NCI-H146 (cell line): Measurements from ENCODE around the gene ZC3HAV1.
"Not testable (repeated sequence)": the region's sequence is repeated elsewhere in the genome, so short reads cannot be mapped to it uniquely, and the experiment has no call there.

Experiments used
- DNase-seq: peaks from one replicate; lab custom pipeline; 2025; lab: John Stamatoyannopoulos, UW

Gene ZC3HAV1

DNA sequence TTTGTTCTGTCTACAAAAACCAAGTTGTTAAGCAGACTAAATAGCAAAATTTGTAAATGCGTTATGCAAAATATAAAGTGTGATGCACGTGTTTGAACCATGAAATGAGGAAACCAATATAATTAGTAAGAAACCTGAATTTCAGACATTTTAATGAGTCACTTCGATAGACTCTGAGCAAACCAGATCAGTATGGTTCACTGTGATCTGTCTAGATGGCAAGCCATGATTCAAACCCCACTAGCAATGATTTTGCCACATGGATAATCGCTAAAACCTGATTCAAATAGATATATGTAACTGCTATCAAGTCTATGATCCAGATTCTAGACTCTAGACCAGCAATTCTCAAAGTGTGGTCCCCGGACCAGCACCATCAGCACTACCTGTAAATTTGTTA, 24.8 kb downstream of the ZC3HAV1 start:
- no peak for DNase-seq

DNA sequence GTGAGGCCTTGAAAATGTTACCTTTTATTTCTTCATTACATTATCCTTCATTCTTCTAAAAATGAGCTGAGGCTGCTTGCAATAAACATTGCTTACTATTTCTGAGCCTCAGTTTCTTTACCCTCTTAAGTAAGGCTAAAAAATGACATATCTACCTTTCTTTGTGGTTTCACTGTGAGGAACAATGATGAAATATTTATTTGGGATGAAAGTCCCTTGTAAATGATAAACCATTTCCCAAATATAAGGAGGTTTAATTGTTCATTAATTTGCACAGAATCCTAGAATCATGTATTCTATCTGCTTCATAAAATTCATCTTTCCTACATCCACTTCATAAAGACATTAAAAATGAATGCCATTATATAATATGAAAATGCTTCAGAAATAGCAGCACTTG, 27.9 kb downstream of the ZC3HAV1 start:
- no peak for DNase-seq

DNA sequence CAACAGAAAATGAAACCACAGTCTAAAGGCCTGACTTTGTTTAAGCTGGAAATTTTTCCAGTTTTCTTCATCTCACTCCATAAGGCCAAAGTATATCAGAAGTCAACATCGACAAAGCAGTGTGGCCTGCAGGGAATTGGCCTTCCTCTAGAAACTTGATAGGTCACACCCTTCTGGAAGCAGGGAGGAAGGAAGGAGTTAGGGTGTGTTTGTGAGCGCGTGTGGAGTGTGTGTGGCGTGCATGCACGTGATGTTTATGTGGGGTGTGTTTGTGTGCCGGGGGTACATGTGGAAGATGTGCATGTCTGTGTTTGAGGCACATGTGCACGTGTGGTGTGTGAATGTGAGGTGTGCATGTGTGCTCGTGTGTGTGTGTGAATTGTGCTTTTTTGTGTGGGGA, 28.6 kb downstream of the ZC3HAV1 start:
- no peak for DNase-seq

DNA sequence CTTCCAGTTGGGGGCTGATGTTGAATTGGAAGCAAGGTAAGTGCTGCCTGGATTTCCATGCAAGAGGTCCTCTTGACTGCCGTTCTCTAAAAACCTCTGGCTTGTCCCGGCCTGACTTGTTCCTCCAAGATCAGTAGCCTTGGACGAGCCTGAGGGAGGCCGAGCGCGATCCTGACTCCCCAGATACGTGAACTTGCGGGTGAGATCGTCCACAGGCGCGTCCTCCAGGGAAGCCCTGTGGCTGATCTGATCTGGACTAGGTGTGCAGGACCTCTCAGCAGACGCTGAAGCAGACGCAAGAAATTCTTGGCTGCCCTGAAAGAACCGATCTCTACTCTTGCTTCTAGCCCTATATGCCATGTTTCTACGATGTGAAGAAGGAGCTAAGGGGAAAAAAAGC, 29.7 kb downstream of the ZC3HAV1 start:
- DNase-seq, result no peak

DNA sequence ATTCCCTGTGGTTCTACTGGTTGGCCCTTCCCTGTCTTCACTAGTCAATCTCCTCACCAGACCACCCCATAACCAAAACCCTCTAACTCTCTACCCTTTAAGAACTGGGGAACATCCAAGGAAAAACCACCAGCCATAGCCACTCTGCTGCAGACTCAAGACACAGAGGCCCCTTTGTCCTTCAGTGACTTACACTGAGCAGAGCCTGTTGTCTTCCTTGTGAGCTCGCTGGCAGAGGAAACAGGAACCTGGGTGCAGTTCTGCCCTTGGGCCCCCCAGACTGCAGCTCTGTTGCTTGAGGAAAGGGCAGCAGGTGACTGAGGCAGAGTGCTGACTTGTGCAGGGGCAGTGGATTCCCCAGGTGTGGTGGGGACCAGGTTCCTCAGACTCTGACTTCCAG, 30.6 kb downstream of the ZC3HAV1 start:
- no peak for DNase-seq

DNA sequence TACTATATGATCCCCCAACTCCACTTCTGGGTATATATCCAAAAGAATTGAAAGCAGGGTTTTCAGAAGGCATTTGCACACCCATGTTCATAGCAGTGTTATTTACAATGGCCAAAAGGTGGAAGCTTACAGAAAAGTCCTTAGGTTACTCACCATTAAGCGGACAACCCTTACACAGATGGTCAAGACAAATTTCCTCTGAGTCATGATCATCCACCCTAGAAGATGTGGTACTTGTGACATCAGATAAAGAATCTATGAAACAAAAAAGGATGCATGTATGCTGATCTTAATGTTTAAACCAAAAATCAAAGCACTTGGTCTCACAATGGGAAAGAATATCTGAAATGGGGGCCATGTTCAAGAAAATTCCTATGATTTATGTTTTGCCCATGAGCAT, 31.1 kb downstream of the ZC3HAV1 start:
- no peak for DNase-seq

DNA sequence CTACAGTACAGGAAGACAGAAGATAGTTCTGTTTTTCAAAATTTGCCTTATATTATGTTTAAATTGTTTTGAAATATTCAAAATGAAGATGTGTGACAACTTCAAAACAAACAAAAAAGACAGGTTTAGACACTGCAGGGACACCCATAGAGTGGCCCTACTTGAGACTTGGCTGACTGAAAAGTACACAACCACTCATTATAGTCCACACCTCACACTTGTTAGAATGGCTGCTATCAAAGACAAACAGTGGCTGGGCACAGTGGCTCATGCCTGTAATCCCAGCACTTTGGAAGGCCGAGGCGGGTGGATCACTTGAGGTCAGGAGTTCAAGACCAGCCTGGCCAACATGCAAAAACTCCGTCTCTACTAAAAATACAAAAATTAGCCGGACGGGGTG, 31.8 kb downstream of the ZC3HAV1 start:
- not testable (repeated sequence) for DNase-seq

DNA sequence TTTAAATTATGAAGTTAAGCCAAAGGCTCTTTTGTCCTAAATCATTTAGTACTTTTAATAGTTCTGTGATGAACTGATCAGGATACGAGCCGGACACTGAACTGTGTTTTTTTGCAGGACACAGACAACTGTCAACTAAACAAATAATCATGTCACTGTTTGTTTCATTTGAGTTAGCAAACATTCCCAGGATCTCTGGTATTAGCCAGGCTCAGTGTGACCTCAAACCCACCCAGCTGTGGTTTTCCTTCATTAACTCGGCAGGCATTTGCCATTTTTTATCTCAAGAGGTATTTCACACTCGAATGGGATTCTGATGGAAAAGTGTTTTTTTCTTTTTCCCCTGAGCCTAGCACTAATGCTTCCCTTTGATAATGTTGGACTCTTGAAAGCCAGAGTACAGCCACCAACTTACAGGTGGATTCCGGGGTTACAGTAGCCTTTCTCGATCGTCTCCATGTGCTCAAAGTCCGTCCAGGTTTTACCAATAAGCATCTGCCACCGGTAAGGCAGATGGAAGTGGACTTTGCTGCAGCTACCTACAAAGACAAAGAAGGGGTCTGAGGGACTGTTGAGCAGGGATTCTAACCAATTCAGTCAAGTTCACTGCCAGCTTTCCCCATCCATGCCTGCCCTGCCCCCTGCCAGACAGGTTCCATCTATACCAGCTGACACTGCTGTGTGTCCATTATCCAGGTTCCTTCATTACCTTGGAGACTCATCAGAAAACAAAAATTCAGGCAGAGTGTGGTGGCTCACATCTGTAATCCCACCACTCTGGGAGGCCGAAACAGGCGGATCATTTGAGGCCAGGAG, 33.4 kb downstream of the ZC3HAV1 start:
- DNase-seq, result no peak

DNA sequence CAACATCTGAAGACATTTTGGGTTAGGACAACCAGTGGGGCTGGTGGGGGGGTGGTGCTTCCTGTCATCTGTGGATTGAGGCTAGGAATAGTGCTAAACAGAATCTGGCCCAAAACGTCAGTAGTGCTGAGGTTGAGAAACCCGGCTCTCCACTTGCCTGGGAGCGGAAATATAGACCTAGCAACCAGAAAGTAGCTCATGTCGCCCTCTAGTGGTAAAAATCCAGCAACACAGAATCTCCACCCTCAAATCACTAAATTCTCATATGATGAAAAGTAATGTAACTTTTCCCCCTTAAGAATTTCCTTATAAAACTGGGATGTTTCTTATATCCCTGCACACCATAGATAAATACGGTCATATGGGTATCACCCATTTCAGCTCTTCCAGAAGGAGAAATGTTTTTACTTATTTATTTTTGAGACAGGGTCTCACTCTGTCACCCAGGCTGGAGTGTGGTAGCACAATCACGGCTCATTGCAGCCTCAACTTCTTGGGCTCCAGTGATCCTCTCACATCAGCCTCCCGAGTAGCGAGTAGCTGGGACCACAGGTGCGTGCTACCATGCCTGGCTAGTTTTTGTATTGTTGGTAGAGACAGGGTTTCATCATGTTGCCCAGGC, 34.4 kb downstream of the ZC3HAV1 start:
- DNase-seq, result peak; percentile 68

DNA sequence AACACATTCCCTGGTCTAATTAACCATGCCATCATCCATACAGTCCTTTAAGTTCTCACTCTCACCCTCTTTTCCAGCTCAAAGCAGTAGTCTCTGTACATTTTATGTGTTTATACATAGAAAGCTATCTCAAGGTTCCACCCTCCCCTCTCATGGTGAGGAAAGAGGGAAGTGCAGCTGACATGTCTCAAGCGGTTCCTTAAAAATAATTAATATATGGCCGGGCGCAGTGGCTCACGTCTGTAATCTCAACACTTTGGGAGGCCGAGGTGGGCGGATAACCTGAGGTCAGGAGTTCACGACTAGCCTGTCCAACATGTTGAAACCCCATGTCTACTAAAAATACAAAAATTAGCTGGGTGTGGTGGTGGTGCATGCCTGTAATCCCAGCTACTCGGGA, 36.7 kb downstream of the ZC3HAV1 start:
- DNase-seq, result no peak

DNA sequence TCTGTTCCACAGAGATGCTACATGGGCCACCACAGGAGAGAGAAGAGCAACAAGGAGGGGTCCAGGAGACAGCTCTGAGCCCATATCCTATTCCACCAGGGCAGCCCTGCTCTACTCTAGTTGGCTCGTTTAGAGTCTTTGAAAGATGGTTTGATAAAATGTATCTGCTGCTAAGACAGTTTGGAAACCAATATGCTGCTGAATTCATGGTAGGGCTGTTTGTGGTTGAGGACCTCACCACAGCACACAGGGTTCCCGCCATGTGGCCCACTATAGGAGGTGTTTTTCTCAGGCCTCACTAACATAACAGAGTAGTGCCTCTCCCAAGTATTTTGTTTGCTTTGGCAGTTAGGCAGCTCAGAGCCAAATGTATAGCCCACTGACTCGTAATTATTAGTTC, 37.8 kb downstream of the ZC3HAV1 start:
- no peak for DNase-seq

DNA sequence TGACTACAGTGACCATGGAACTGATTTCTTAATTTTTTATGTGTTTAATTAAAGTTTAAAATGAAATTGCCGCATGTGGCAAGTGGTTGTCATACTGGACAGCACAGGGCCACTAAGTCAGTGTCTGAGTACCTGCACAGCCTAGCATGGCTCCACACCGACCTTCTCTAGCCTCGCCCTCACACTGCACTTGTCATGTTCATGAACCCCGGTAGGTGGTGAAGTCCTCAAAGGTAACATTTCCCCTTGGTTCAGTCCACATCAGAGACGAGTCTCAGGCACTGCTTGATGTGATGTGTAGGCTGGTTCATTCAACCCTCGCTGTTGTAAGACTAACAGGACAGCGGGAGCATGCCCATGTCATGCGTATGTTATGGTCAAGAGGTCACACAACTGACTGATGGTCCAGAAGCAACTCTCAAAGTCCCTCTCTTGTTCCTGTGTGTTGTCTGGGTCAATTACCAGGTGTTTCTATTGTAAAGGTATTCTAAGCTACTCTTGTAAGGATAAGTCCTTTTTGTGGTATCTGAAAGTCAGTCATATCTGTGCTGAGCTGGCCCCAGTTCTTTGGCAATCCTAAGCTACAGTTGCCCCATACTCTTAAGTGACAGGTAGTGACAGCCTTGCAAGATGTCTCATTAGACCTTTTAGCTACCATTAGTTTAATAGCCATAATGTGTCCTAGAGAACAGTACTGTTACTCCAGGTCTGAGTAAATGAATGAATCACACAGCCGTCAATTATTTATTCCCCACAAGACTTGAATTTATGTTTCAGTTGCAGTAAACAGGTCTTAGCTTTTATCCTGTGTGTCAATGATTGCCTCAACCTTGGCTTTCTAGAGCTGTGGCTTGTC, 40.7 kb downstream of the ZC3HAV1 start:
- DNase-seq, result no peak

DNA sequence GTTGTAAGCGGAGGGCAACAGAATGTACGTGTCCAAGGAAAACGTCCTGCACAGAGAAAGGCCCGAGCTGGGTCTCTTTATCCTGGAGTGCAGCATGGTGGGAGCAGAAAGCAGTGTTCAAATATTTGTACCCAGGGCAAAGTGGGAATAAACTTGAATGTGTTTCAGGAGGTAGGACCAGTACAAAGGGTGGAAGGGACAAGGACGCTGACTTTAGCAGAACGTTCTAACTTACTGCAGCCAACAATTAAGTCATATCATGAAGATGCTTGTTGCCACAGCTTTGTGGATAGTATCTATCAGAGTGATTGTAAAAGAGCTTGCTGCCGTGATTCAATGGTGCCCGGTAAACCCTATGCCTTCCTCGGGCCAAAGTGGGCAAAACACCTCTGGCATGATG, 43.2 kb downstream of the ZC3HAV1 start:
- no peak for DNase-seq

DNA sequence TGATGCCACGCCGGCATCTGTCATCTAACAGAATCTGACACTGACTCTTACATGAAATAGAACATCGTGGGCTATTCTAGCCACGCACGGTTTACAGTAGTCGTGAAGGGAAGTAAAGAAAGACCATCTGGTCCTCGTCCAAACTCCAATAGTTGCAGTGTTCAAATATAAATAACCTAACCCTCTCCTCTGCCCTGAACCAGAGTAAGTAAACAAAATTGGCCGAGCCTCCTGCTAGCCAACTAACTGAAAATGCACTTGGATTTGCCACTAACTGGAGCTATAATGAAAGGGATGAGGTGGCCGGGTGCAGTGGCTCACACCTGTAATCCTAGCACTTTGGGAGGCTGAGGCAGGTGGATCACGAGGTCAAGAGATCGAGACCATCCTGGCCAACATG, 44.2 kb downstream of the ZC3HAV1 start:
- DNase-seq, result no peak

DNA sequence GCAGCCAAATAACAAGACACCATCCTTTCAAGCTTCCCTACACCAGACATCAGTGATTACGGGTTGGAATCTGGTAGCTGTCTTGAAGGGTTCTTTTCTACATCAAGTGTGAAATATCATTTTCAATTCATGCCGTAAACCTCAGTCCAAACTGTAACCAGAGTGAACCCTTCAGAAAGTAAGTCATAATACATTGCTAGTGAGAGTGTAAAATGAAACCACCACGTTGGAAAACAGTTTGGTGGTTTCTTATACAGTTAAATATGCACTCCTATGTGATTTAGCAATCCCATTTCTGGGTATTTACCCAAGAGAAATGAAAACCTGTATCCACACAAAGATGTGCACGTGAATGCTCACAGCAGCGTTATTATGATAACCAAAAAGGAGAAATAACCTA, 48.1 kb downstream of the ZC3HAV1 start:
- DNase-seq, result no peak

DNA sequence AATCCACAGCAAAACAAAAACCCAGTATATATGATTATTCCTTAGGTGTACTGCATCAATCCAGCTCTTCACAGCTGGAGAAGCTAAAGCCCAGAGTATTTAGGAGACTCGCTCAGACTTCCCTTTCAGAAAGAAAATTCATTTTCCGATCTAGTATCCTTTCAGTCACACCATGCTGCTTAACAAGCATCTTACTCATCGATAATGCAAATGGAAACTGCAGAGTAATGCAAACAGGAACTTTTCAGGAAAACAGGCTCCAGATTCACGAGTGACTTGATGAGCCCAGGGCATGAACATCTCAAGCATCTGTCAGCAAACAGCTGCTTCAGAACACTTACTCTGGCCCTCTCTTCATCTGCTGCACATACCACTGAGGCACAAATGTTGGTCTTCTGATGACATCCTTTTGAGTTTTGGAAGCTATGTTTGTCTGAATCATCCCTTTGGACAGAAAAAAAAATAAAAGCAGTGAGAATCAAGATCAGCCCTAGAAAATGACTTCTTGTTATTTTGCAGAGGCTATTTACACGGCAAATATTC, 48.8 kb downstream of the ZC3HAV1 start:
- no peak for DNase-seq

DNA sequence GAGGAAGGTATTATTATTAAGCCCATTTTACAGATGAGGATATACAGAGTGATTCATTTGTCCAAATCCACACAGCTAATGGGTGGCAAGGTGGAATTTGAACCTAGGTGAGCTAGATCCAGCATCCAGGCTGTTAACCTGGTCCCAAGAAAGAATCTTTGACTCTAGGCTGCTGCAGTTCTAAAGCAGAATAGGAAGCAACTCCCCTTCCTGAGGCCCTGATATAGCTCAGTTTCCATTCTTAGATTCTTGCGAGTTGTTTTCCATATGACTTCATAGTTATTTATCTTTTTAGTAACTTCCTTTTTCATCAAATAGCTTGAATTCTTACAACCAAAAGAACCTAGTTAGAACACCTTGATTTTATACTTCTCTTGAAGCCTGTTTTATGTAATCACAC, 49.6 kb downstream of the ZC3HAV1 start:
- DNase-seq, result no peak

DNA sequence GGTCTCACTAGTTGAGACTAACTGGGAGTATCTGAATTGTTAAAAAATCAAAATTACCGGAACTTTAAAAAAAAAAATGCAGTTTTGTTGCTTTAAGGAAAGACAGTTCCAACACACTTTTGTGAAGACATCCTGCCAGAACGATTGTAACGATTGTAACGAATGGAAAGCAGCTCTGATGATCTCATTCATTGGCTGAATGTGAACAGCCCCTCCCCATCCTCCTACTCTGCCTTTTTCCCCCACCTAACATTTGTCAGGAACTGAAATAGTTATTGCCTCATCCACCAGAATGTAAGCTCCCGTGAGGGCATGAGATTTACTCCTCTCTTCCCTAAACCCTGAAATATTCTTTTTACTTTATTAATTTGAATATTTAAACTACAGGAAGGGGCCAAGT, 50.6 kb downstream of the ZC3HAV1 start:
- DNase-seq, result no peak

DNA sequence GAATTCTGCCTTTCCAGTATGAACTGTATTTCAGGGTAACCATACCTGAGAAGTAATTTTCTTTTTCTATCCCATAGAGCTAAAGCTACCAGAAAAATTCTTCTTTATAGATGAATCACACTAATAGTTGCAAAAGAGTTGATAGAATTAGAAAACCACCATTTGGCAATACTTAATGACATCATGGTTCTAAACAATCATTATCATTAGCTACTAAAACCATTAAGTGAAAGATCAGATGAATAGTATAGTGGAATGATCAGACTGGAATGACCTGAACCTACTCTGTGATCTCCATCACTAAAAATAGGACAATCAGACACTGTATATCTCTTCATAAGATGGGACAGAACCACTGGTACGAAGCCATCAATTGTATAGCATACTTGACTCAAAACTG, 53.8 kb downstream of the ZC3HAV1 start:
- DNase-seq, result no peak

DNA sequence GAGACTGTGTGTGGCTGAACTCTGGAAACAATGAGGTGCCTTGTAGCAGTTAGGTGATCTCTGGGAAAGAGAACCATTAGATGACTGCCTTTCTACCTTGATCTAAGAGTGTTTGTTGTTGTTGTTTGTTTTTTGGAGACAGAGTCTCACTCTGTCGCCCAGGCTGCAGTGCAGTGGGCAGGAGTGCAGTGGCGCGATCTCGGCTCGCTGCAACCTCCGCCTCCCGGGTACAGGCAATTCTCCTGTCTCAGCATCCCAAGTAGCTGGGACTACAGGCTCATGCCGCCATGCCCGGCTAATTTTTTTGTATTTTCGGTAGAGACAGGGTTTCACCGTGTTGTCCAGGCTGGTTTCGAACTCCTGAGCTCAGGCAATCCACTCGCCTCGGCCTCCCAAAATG, 54.9 kb downstream of the ZC3HAV1 start:
- not testable (repeated sequence) for DNase-seq

DNA sequence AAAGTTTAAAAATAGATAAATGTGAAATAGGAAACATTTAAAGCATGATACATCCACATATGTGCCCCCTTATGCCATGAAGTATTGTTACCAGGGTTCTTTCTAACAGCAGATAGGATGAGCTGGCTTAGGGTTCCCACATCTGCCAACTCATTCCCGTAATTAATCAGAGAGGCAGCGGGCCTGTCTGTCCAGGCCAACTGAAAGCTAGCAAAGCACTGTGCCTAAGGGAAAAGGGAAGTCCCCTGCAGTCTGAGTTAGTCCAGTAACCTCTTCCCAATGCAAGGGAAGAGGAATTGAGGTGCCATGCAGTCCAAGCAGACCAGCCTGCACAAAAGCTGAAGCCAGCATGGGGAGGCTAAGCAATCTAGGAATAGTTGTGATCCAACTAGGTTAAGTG, 55.4 kb downstream of the ZC3HAV1 start:
- no peak for DNase-seq

DNA sequence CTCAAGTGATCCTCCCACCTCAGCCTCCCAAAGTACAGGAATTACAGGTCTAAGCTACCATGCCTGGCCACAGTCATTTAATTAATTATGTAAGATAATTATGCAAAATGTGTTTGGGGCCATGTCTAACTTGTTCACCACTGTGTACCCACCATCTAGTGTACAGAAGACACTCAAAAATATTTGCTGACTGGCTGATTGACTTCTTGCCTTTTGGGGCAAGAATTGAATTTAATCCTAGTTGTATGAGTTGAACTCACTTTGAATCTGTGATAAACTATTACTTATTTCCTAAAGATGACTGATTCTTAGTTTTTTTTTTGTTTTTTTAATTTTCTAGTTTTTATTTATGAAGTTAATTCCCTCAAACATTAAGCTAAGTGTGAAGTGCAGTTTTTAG, 57.9 kb downstream of the ZC3HAV1 start:
- no peak for DNase-seq

DNA sequence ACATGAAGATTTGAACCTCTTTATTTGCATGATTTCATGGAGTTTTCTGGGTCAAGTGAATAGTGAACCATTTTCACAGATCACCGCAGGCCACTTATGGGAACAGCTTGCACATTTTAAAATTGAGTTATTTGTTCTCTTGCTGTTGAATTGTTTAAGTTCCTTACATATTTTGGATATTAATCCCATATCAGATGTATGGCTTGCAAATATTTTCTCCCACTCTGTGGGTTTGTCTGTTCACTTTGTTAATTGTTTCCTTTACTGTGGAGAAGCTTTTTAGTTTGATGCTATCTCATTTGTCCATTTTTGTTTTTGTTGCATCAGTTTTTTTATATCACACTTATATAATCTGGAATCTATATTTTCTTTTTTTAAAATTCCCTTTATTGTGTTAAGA, 59.6 kb downstream of the ZC3HAV1 start:
- DNase-seq, result no peak
